ENCODE data around the gene KIF4A. TPM values are rescaled to one million over a fixed set of nuclear protein-coding genes. Genes with fewer than 3 reads are reported as not detected.

KIF4A gene
- polyA plus RNA-seq, 1 donor (not counting 4 experiments of a cell fraction or from before 2014, with no cell fraction given): 7.1 TPM

DNA sequence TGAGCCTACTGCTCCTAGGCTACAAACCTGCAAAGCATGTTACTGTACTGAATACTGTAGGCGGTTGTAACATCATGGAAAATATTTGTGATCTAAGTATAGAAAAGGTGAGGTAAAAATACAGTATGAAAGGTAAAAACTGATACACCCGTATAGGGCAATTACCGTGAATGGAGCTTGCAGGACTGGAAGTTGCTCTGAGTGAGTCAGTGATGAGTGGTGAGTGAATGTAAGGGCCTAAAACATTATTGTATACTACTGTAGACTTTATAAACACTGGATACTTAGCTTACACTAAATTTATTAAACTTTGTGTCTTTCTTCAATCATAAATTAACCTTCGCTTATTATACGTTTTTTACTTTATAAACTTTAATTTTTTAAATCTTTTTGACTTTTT, 3.7 kb downstream of the KIF4A start:
- Histone ChIP-seq H3K79me2 (ENCODE audit: control insufficient read depth, insufficient read depth, low read length) (peaks cover 14% of the 10 kb centered on the region), H3K27me3 (ENCODE audit: control insufficient read depth, extremely low read depth, insufficient read depth, low read length) (no peaks in the 10 kb centered on the region), H3K36me3 (ENCODE audit: control insufficient read depth in 2 of 2, extremely low read depth in 1 of 2, insufficient read depth in 2 of 2, low read length in 2 of 2) (no peaks in the 10 kb centered on the region), H3K27ac (ENCODE audit: control insufficient read depth, insufficient read depth, low read length) (no peak overlapping the region), H3K4me3 (ENCODE audit: control insufficient read depth in 2 of 3, extremely low read depth in 1 of 3, insufficient read depth in 2 of 3, low read depth in 1 of 3, low read length in 3 of 3) (no peak overlapping the region), H3K4me1 (ENCODE audit: control insufficient read depth, extremely low read depth, insufficient read depth, low read length) (peaks cover 15% of the 10 kb centered on the region), H3K9me3 (ENCODE audit: control insufficient read depth, low read depth, low read length) (no peaks in the 10 kb centered on the region), H2AFZ (ENCODE audit: control insufficient read depth, low read length) (no peak overlapping the region), H3K9me1 (ENCODE audit: control insufficient read depth, extremely low read depth, insufficient read depth, low read length) (no peaks in the 10 kb centered on the region), H3K4me2 (ENCODE audit: control insufficient read depth, extremely low read depth, insufficient read depth, low read depth, low read length) (no peak overlapping the region), H3K9ac (ENCODE audit: control insufficient read depth, extremely low read depth, insufficient read depth, low read length) (no peak overlapping the region), H4K20me1 (ENCODE audit: control insufficient read depth, extremely low read depth, insufficient read depth, low read length) (no peaks in the 10 kb centered on the region)
- FAIRE-seq (no peak), DNase-seq (ENCODE audit: low read depth, low spot score) (no peak)
- dilution Hi-C loops (cut with MboI; ENCODE audit: extremely low pct_ligation_motif_present, low sequenced_read_pairs): no loop called here
- TF ChIP-seq EZH2 (IDR thresholded peaks at IDR 0.05; ENCODE audit: low read length): no peak
- TF ChIP-seq, protein P1, sequence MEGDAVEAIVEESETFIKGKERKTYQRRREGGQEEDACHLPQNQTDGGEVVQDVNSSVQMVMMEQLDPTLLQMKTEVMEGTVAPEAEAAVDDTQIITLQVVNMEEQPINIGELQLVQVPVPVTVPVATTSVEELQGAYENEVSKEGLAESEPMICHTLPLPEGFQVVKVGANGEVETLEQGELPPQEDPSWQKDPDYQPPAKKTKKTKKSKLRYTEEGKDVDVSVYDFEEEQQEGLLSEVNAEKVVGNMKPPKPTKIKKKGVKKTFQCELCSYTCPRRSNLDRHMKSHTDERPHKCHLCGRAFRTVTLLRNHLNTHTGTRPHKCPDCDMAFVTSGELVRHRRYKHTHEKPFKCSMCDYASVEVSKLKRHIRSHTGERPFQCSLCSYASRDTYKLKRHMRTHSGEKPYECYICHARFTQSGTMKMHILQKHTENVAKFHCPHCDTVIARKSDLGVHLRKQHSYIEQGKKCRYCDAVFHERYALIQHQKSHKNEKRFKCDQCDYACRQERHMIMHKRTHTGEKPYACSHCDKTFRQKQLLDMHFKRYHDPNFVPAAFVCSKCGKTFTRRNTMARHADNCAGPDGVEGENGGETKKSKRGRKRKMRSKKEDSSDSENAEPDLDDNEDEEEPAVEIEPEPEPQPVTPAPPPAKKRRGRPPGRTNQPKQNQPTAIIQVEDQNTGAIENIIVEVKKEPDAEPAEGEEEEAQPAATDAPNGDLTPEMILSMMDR (optimal IDR thresholded peaks at IDR 0.05 in 1 of 3, IDR thresholded peaks at IDR 0.05 in 1 of 3, conservative IDR thresholded peaks at IDR 0.05 in 1 of 3; ENCODE audit: extremely low read depth in 1 of 3, insufficient read depth in 2 of 3, low read length in 3 of 3): no peak

DNA sequence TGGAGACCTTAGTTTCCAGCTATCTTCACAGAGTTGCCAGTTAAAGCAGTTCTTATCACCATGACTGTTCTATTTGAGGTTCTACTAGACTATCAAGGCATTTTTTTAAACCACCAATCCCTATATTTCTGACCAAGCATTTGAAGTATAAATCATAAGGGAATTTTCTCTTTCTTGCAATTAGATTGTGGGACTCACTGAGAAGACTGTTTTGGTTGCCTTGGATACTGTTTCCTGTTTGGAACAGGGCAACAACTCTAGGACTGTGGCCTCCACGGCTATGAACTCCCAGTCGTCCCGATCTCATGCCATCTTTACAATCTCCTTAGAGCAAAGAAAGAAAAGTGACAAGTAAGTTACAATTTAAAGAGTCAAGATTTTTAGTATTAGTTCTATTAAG, 11.8 kb downstream of the KIF4A start:
- Histone ChIP-seq H3K4me1 (ENCODE audit: control insufficient read depth, extremely low read depth, insufficient read depth, low read length) (no peaks in the 10 kb centered on the region), H3K9me3 (ENCODE audit: control insufficient read depth, low read depth, low read length) (no peaks in the 10 kb centered on the region), H3K4me2 (ENCODE audit: control insufficient read depth, extremely low read depth, insufficient read depth, low read depth, low read length) (no peak overlapping the region), H3K9ac (ENCODE audit: control insufficient read depth, extremely low read depth, insufficient read depth, low read length) (no peak overlapping the region), H3K27ac (ENCODE audit: control insufficient read depth, insufficient read depth, low read length) (no peak overlapping the region), H3K36me3 (ENCODE audit: control insufficient read depth in 2 of 2, extremely low read depth in 1 of 2, insufficient read depth in 2 of 2, low read length in 2 of 2) (peaks cover 0 to 2% of the 10 kb centered on the region in 2 experiments), H2AFZ (ENCODE audit: control insufficient read depth, low read length) (no peak overlapping the region), H3K9me1 (ENCODE audit: control insufficient read depth, extremely low read depth, insufficient read depth, low read length) (no peaks in the 10 kb centered on the region), H3K27me3 (ENCODE audit: control insufficient read depth, extremely low read depth, insufficient read depth, low read length) (no peaks in the 10 kb centered on the region), H4K20me1 (ENCODE audit: control insufficient read depth, extremely low read depth, insufficient read depth, low read length) (no peaks in the 10 kb centered on the region), H3K4me3 (ENCODE audit: control insufficient read depth in 2 of 3, extremely low read depth in 1 of 3, insufficient read depth in 2 of 3, low read depth in 1 of 3, low read length in 3 of 3) (no peak overlapping the region), H3K79me2 (ENCODE audit: control insufficient read depth, insufficient read depth, low read length) (no peaks in the 10 kb centered on the region)
- dilution Hi-C loops (cut with MboI; ENCODE audit: extremely low pct_ligation_motif_present, low sequenced_read_pairs): no loop called here
- TF ChIP-seq EZH2 (IDR thresholded peaks at IDR 0.05; ENCODE audit: low read length): no peak
- TF ChIP-seq, protein P1 (optimal IDR thresholded peaks at IDR 0.05 in 1 of 3, IDR thresholded peaks at IDR 0.05 in 1 of 3, conservative IDR thresholded peaks at IDR 0.05 in 1 of 3; ENCODE audit: extremely low read depth in 1 of 3, insufficient read depth in 2 of 3, low read length in 3 of 3): no peak
- FAIRE-seq (no peak), DNase-seq (ENCODE audit: low read depth, low spot score) (no peak)
